GM12878 (cell line): ENCODE measurements around the gene COL9A3. TPM values are rescaled to one million over a fixed set of nuclear protein-coding genes. Genes with fewer than 3 reads are reported as not detected.

Experiments used
- ATAC-seq: fragments of 200-7000 bp; cut with Tn5 transposase; 3 replicates; pipeline ENCODE4 v1.9.1; 2020; ENCODE audit warnings: mild to moderate bottlenecking, moderate library complexity
- BruUV-seq: library from RNA; stranded (reverse); fragments of 400-500 nt; replicated peaks from 2 replicates; lab custom pipeline; 2021; lab: Mats Ljungman, UMichigan
- CTCF ChIA-PET: fragments of 300-600 bp; sonication (Branson Sonifier 250); formaldehyde crosslinking; extraction: SDS; loops from one replicate; lab custom pipeline; 2021; ENCODE audit warnings: inconsistent platforms; lab: Yijun Ruan, JAX
- POLR2A ChIA-PET: fragments of 350-600 bp; formaldehyde crosslinking; extraction: SDS; loops from one replicate; lab custom pipeline; 2021; ENCODE audit warnings: inconsistent platforms; lab: Charles Lee
- RAD21 ChIA-PET: fragments of 300-600 bp; sonication (Branson Sonifier 250); formaldehyde crosslinking; loops from one replicate; lab custom pipeline; 2023; ENCODE audit warnings: antibody characterized with exemption; ENCODE audit not compliant: unreplicated experiment; lab: Charles Lee
- SMC1A ChIA-PET: fragments of 300-600 bp; sonication (Branson Sonifier 250); formaldehyde crosslinking; loops from one replicate; lab custom pipeline; 2023; ENCODE audit not compliant: unreplicated experiment, uncharacterized antibody; lab: Charles Lee
- DNase-seq: peaks from one replicate; pipeline ENCODE4 v3.0.0-alpha.2; 2011; ENCODE audit warnings: low read depth, low spot score
- FAIRE-seq: peaks from 3 replicates; lab custom pipeline; 2011; peaks lifted over from hg19 to GRCh38; lab: Jason Lieb, UNC
- H2AFZ ChIP-seq: 2 replicates; pipeline ENCODE4 v1.6.0; 2011; ENCODE audit warnings: low read depth, low read length, control low read depth; ENCODE audit not compliant: control insufficient read depth
- H3K27ac ChIP-seq: 2 replicates; pipeline ENCODE4 v1.5.1; 2011; ENCODE audit warnings: control low read depth; ENCODE audit not compliant: control insufficient read depth, insufficient read depth
- H3K27me3 ChIP-seq, 2 experiments: replicated peaks in 1 of 2; 2 replicates each; pipeline versions ENCODE4 v1.6.0 to v1.6.1; 2011; ENCODE audit warnings: low read length in 1 of 2; ENCODE audit not compliant: control insufficient read depth in 2 of 2, insufficient read depth in 2 of 2
- H3K36me3 ChIP-seq, 2 experiments: 2 replicates each; pipeline ENCODE4 v1.5.1; 2011; ENCODE audit warnings: low read length in 1 of 2; ENCODE audit not compliant: control insufficient read depth in 2 of 2, insufficient read depth in 2 of 2
- H3K4me1 ChIP-seq: 2 replicates; pipeline ENCODE4 v1.6.1; 2011; ENCODE audit warnings: mild to moderate bottlenecking, low read length, moderate library complexity, mixed read lengths; ENCODE audit not compliant: control insufficient read depth, insufficient read depth
- H3K4me2 ChIP-seq: 2 replicates; pipeline ENCODE4 v1.6.0; 2011; ENCODE audit warnings: control low read depth; ENCODE audit not compliant: control insufficient read depth, insufficient read depth
- H3K4me3 ChIP-seq: fragments of 200-600 bp; sonication (generic); 2 replicates; pipeline ENCODE4 v1.5.1; 2016
- H3K79me2 ChIP-seq: 2 replicates; pipeline ENCODE4 v1.6.0; 2011; ENCODE audit warnings: low read length; ENCODE audit not compliant: control insufficient read depth, insufficient read depth
- H3K9ac ChIP-seq: 2 replicates; pipeline ENCODE4 v1.8.0; 2011; ENCODE audit warnings: low read length, control low read depth, mixed read lengths; ENCODE audit not compliant: control insufficient read depth, insufficient read depth
- H3K9me3 ChIP-seq: replicated peaks from 3 replicates; pipeline ENCODE4 v1.5.1; 2011; ENCODE audit warnings: mild to moderate bottlenecking, low read length; ENCODE audit not compliant: control insufficient read depth, insufficient read depth
- H4K20me1 ChIP-seq: 2 replicates; pipeline ENCODE4 v1.6.0; 2011; ENCODE audit not compliant: control insufficient read depth, insufficient read depth
- ATF7 ChIP-seq: fragments of 450-650 bp; IDR thresholded peaks from 2 replicates; pipeline ENCODE4 v1.6.1; 2016; ENCODE audit warnings: low read depth, mild to moderate bottlenecking
- CREB1 ChIP-seq: IDR thresholded peaks from 2 replicates; pipeline ENCODE4 v1.6.1; 2012; ENCODE audit warnings: low read depth, mild to moderate bottlenecking, inconsistent platforms
- CREM ChIP-seq: IDR thresholded peaks from 2 replicates; pipeline ENCODE4 v1.6.1; 2014; ENCODE audit warnings: antibody characterized with exemption, low read depth
- HCFC1 ChIP-seq: fragments of 150-350 bp; IDR thresholded peaks from 2 replicates; pipeline ENCODE4 v1.6.1; 2014; ENCODE audit warnings: low read length
- HDAC6 ChIP-seq: fragments of 200-600 bp; sonication (generic); IDR thresholded peaks from one replicate; pipeline ENCODE4 v1.8.0; 2017; ENCODE audit warnings: antibody characterized with exemption; ENCODE audit not compliant: unreplicated experiment
- RAD21 ChIP-seq: IDR thresholded peaks from 2 replicates; pipeline ENCODE4 v1.6.1; 2011; ENCODE audit warnings: mild to moderate bottlenecking, low read depth, low read length, moderate library complexity; ENCODE audit not compliant: insufficient read depth
- SMC3 ChIP-seq: IDR thresholded peaks from 2 replicates; pipeline ENCODE4 v1.6.1; 2011; ENCODE audit warnings: low read length, improper control_type of control experiment, borderline replicate concordance
- SREBF2 ChIP-seq: IDR thresholded peaks from 2 replicates; pipeline ENCODE4 v1.6.1; 2012; ENCODE audit warnings: mild to moderate bottlenecking, low read length
- SRF ChIP-seq, 2 experiments: IDR thresholded peaks; 2 replicates each; pipeline ENCODE4 v1.6.1; 2011; ENCODE audit warnings: low read depth in 2 of 2, low read length in 2 of 2, mild to moderate bottlenecking in 1 of 2, moderate library complexity in 1 of 2
- TARDBP ChIP-seq: IDR thresholded peaks from 2 replicates; pipeline ENCODE4 v1.6.1; 2016; ENCODE audit warnings: borderline replicate concordance
- WGBS: methylation state at CpG from one replicate; pipeline ENCODE4 v1.1.6; 2016; ENCODE audit warnings: low lambda C conversion rate; ENCODE audit not compliant: insufficient replicate concordance, insufficient coverage; ENCODE audit errors: missing lambda C conversion rate; 5-methylcytosine and 5-hydroxymethylcytosine counted together
- in situ Hi-C: fragments of 300-500 bp; cut with MboI; formaldehyde crosslinking; loops from 9 replicates; pipeline ENCODE4 v1.14.3; 2018; ENCODE audit warnings: mixed read lengths
- intact Hi-C: fragments of 100-400 bp; cut with micrococcal nuclease; formaldehyde crosslinking; loops from one replicate; pipeline ENCODE4 v1.14.2; 2022; ENCODE audit not compliant: unreplicated experiment
- polyA plus RNA-seq, 11 experiments: library from polyadenylated mRNA; depleted of rRNA in 4 of 11; unstranded in 6 of 11; stranded (reverse) in 5 of 11; fragments of >200 nt; fragmentation: Nextera tagmentation in 4 of 11; fragmentation: Illumina TruSeq in 1 of 11; extraction: Ambion mirVana in 4 of 11; extraction: Trizol in 1 of 11; gene quantifications; 1 replicate in 1 of 11; 2 replicates in 10 of 11; pipeline versions ENCODE4 v1.2.1 to v1.2.3, GENCODE V29; 2011 to 2016; ENCODE audit warnings: inconsistent platforms in 2 of 11, missing spikeins in 2 of 11, low read depth in 1 of 11
- total RNA-seq, 4 experiments: library from RNA; depleted of rRNA in 3 of 4; stranded (reverse); fragments of >200 nt in 3 of 4; fragmentation: Illumina TruSeq in 1 of 4; extraction: Trizol in 1 of 4; gene quantifications; 2 replicates each; pipeline versions ENCODE4 v1.2.1 to v1.2.3, GENCODE V29; 2013 to 2021
- TF ChIP-seq, protein P1 (sequence below), 3 experiments: IDR thresholded peaks in 2 of 3; conservative IDR thresholded peaks in 1 of 3; 2 replicates each; pipeline ENCODE4 v1.5.1; 2011; ENCODE audit warnings: low read depth in 3 of 3, low read length in 3 of 3, mild to moderate bottlenecking in 3 of 3, control low read depth in 2 of 3, moderate library complexity in 2 of 3, inconsistent platforms in 1 of 3, mixed read lengths in 1 of 3; ENCODE audit not compliant: control insufficient read depth in 2 of 3, insufficient read depth in 1 of 3; ENCODE audit errors: extremely low read depth in 1 of 3
- TF ChIP-seq, protein P2 (sequence below): fragments of 450-650 bp; IDR thresholded peaks from 2 replicates; pipeline ENCODE4 v1.6.1; 2016; ENCODE audit warnings: mild to moderate bottlenecking
- TF ChIP-seq, protein P3 (sequence below): fragments of 450-650 bp; formaldehyde crosslinking; IDR thresholded peaks from 2 replicates; pipeline ENCODE4 v1.4.0; 2022; ENCODE audit warnings: mild to moderate bottlenecking, moderate library complexity
- TF ChIP-seq, protein P4 (sequence below): IDR thresholded peaks from 2 replicates; pipeline ENCODE4 v1.6.1; 2011; ENCODE audit warnings: mild to moderate bottlenecking, low read depth, low read length, moderate library complexity; ENCODE audit not compliant: insufficient replicate concordance

Gene COL9A3
- total and polyA plus RNA-seq, 10 of the 15 experiments (the other 5 are each of a cell fraction or from before 2014, with no cell fraction given), result 0.09 to 1.7 (median 0.63) TPM; not detected in 1

DNA sequence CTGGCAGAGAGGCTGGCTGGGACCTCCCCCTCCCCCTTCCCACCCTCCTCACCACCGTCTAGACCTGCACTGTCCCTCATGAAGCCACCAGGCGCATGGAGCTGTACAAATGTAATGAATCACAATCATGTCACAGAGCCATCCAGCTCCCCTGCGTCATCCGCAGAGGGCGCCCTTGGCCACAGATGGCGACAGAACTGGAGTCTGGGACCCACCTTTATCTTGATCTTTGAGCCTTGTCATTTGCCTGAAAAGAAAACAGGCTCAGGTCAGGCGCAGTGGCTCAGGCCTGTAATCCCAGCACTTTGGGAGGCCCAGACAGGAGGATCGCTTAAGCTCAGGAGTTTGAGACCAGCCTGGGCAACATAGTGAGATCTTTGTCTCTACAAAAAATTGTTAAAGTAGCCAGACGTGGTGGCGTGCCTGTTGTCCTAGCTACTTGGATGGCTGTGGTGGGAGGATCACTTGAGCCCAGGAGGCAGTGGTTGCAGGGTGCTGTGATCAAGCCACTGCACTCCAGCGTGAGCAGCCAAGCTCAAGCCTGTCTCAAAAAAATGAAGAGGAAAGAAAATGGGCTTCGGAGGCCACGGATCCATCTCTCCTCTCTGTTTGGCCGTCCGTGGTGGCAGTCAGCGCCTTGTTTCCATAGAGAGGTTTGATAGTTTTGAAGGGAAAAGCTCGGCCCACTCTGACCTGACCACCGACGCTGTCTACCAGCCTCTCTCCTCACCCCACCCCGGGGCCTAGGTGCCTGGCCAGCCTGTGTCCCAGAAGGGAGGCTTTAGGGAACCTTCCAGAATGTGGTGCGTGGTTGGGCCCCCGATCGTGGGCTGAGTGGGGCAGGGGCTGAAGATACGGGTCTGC is 6.2 kb downstream of the COL9A3 start:
- no peak overlapping the region for H3K4me2 ChIP-seq
- DNase-seq (no peak), FAIRE-seq (no peak), ATAC-seq (peak; percentile 88)
- H3K4me1 ChIP-seq, result 0 out of 2 replicates have a peak, but pooled peaks cover 2% of the 10 kb centered on the region
- BruUV-seq, result no TSS peak
- H3K9me3 ChIP-seq, result no peaks in the 10 kb centered on the region
- H3K27me3 ChIP-seq, result peaks cover 0 to 2% of the 10 kb centered on the region in 2 experiments; a peak in 3 of 4 replicates
- no peaks in the 10 kb centered on the region for H4K20me1 ChIP-seq
- POLR2A ChIA-PET, result interaction anchor here (0.5 to 1.4 kb wide), 3 partner anchors 22 to 188 kb away, joined by 3 to 6 read pairs (median 3); partner anchors contain the start of gene TCFL5
- H3K27ac ChIP-seq, result no peak overlapping the region
- H3K79me2 ChIP-seq, result no peaks in the 10 kb centered on the region
- intact Hi-C loops, result loop anchor here (1.0 to 2.0 kb wide), 2 partner anchors 78 to 186 kb away; no protein-coding TSS in a partner anchor
- CTCF ChIA-PET, result interaction anchor here (0.6 to 2.2 kb wide), 26 partner anchors 9 to 732 kb away, joined by 3 to 14 read pairs (median 4); partner anchors contain the start of gene TCFL5
- no peaks in the 10 kb centered on the region for H3K36me3 ChIP-seq
- WGBS, result 50% methylated on average over 24 of the region's 24 CpGs
- H3K9ac ChIP-seq, result no peak overlapping the region
- SMC1A ChIA-PET, result interaction anchor here (0.6 to 1.5 kb wide), 7 partner anchors 26 to 358 kb away, joined by 3 to 11 read pairs (median 5); partner anchors contain the start of gene TCFL5
- H2AFZ ChIP-seq, result no peak overlapping the region
- no peak overlapping the region for H3K4me3 ChIP-seq
- RAD21 ChIA-PET, result interaction anchor here (0.6 to 1.7 kb wide), 13 partner anchors 9 to 358 kb away, joined by 3 to 11 read pairs (median 4); partner anchors contain the start of gene TCFL5
- in situ Hi-C loops, result no loop called here
- TF ChIP-seq HCFC1 (no peak), CREB1 (0 out of 2 replicates have a peak, but pooled peaks have one; percentile 47), SMC3 (peak; percentile 52; the same call in 1 of the 2 replicates), TARDBP (no peak), SRF (IDR thresholded peaks at IDR 0.05; ENCODE audit: low read depth in 2 of 2, low read length in 2 of 2) (no peak), ATF7 (peak; percentile 35; the same call in 1 of the 2 replicates), RAD21 (peak; percentile 72), HDAC6 (no peak), SREBF2 (no peak), CREM (peak; percentile 55; the same call in 1 of the 2 replicates)
- TF ChIP-seq, protein P1, sequence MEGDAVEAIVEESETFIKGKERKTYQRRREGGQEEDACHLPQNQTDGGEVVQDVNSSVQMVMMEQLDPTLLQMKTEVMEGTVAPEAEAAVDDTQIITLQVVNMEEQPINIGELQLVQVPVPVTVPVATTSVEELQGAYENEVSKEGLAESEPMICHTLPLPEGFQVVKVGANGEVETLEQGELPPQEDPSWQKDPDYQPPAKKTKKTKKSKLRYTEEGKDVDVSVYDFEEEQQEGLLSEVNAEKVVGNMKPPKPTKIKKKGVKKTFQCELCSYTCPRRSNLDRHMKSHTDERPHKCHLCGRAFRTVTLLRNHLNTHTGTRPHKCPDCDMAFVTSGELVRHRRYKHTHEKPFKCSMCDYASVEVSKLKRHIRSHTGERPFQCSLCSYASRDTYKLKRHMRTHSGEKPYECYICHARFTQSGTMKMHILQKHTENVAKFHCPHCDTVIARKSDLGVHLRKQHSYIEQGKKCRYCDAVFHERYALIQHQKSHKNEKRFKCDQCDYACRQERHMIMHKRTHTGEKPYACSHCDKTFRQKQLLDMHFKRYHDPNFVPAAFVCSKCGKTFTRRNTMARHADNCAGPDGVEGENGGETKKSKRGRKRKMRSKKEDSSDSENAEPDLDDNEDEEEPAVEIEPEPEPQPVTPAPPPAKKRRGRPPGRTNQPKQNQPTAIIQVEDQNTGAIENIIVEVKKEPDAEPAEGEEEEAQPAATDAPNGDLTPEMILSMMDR (IDR thresholded peaks at IDR 0.05 in 2 of 3, conservative IDR thresholded peaks at IDR 0.05 in 1 of 3; ENCODE audit: control insufficient read depth in 2 of 3, extremely low read depth in 1 of 3, insufficient read depth in 1 of 3, low read depth in 3 of 3, low read length in 3 of 3), result peak; percentile 69 to 80 (median 74)
- TF ChIP-seq, protein P2, sequence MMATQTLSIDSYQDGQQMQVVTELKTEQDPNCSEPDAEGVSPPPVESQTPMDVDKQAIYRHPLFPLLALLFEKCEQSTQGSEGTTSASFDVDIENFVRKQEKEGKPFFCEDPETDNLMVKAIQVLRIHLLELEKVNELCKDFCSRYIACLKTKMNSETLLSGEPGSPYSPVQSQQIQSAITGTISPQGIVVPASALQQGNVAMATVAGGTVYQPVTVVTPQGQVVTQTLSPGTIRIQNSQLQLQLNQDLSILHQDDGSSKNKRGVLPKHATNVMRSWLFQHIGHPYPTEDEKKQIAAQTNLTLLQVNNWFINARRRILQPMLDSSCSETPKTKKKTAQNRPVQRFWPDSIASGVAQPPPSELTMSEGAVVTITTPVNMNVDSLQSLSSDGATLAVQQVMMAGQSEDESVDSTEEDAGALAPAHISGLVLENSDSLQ, result peak; percentile 71
- TF ChIP-seq, protein P3, sequence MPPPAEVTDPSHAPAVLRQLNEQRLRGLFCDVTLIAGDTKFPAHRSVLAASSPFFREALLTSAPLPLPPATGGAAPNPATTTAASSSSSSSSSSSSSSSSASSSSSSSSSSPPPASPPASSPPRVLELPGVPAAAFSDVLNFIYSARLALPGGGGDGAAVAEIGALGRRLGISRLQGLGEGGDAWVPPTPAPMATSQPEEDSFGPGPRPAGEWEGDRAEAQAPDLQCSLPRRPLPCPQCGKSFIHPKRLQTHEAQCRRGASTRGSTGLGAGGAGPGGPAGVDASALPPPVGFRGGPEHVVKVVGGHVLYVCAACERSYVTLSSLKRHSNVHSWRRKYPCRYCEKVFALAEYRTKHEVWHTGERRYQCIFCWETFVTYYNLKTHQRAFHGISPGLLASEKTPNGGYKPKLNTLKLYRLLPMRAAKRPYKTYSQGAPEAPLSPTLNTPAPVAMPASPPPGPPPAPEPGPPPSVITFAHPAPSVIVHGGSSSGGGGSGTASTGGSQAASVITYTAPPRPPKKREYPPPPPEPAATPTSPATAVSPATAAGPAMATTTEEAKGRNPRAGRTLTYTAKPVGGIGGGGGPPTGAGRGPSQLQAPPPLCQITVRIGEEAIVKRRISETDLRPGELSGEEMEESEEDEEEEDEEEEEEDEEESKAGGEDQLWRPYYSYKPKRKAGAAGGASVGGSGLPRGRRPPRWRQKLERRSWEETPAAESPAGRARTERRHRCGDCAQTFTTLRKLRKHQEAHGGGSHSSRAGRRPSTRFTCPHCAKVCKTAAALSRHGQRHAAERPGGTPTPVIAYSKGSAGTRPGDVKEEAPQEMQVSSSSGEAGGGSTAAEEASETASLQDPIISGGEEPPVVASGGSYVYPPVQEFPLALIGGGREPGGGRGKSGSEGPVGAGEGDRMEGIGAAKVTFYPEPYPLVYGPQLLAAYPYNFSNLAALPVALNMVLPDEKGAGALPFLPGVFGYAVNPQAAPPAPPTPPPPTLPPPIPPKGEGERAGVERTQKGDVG, result no peak
- TF ChIP-seq, protein P4, sequence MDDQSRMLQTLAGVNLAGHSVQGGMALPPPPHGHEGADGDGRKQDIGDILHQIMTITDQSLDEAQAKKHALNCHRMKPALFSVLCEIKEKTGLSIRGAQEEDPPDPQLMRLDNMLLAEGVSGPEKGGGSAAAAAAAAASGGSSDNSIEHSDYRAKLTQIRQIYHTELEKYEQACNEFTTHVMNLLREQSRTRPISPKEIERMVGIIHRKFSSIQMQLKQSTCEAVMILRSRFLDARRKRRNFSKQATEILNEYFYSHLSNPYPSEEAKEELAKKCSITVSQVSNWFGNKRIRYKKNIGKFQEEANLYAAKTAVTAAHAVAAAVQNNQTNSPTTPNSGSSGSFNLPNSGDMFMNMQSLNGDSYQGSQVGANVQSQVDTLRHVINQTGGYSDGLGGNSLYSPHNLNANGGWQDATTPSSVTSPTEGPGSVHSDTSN, result peak; percentile 81
